Measurements from ENCODE around the gene PLPPR3. TPM values are rescaled to one million over a fixed set of nuclear protein-coding genes. Genes with fewer than 3 reads are reported as not detected.

The PLPPR3 gene
- total and polyA plus RNA-seq, 2 donors: 0.16 to 0.19 TPM

DNA sequence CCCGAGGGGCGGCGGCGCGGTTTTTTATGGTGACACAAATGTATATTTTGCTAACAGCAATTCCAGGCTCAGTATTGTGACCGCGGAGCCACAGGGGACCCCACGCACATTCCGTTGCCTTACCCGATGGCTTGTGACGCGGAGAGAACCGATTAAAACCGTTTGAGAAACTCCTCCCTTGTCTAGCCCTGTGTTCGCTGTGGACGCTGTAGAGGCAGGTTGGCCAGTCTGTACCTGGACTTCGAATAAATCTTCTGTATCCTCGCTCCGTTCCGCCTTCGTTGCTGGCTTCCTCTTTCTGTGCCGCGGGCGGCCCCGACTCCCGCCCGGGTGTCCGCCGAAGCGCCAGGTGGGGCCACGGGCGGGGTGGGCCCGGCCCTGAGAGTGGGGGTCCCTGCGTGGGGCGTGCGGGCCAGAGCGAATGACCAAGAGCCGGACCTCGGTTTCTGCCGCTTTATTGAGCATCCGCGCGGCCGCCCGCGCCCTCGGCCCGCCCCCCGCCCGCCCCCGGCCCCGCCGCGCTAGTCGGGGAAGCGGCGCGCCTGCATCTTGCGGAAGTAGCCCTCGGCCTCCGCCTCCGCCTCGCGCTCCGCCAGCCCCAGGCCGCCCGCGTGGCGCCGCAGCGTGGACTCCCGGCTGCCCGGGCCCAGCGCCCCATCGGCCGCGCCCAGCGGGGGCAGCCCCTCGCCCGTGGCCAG is 9.6 kb downstream of the PLPPR3 start:
- DNase-seq (ENCODE audit: low read depth in 6 of 9, low spot score in 9 of 9): no peak
- Histone ChIP-seq H3K27me3 (ENCODE audit: control insufficient read depth in 2 of 2, insufficient read depth in 1 of 2, low read length in 1 of 2) (no peaks in the 10 kb centered on the region), H3K4me1 (ENCODE audit: control insufficient read depth in 2 of 2, insufficient read depth in 2 of 2, low read length in 2 of 2) (no peaks in the 10 kb centered on the region), H3K27ac (ENCODE audit: low read depth in 1 of 2, low read length in 1 of 2) (no peak overlapping the region), H3K9me3 (ENCODE audit: control insufficient read depth in 2 of 2, insufficient read depth in 1 of 2, low read length in 1 of 2) (peaks cover 3 to 5% of the 10 kb centered on the region in 2 donors), H3K4me3 (ENCODE audit: low read length in 2 of 2) (no peak overlapping the region), H3K36me3 (ENCODE audit: control insufficient read depth in 2 of 2, insufficient read depth in 2 of 2, low read length in 1 of 2) (peaks cover 48 to 72% of the 10 kb centered on the region in 2 donors)
- 96% methylated on average over 80 of the region's 80 CpGs for WGBS

DNA sequence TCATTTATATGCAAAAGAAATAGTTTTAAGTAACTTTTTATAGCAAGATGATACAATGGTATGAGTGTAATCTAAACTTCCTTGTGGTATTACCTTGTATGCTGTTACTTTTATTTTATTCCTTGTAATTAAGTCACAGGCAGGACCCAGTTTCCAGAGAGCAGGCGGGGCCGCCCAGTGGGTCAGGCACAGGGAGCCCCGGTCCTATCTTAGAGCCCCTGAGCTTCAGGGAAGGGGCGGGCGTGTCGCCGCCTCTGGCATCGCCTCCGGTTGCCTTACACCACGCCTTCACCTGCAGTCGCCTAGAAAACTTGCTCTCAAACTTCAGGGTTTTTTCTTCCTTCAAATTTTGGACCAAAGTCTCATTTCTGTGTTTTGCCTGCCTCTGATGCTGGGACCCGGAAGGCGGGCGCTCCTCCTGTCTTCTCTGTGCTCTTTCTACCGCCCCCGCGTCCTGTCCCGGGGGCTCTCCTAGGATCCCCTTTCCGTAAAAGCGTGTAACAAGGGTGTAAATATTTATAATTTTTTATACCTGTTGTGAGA is 10.2 kb downstream of the PLPPR3 start:
- peaks cover 54 to 79% of the 10 kb centered on the region in 2 donors for H3K36me3 ChIP-seq (ENCODE audit: control insufficient read depth in 2 of 2, insufficient read depth in 2 of 2, low read length in 1 of 2)
- peaks cover 3 to 5% of the 10 kb centered on the region in 2 donors for H3K9me3 ChIP-seq (ENCODE audit: control insufficient read depth in 2 of 2, insufficient read depth in 1 of 2, low read length in 1 of 2)
- no peak for DNase-seq (ENCODE audit: low read depth in 6 of 9, low spot score in 9 of 9)
- H3K27ac ChIP-seq (ENCODE audit: low read depth in 1 of 2, low read length in 1 of 2): no peak overlapping the region
- H3K4me3 ChIP-seq (ENCODE audit: low read length in 2 of 2): no peak overlapping the region
- H3K27me3 ChIP-seq (ENCODE audit: control insufficient read depth in 2 of 2, insufficient read depth in 1 of 2, low read length in 1 of 2): no peaks in the 10 kb centered on the region
- 97% methylated on average over 20 of the region's 20 CpGs for WGBS
- no peaks in the 10 kb centered on the region for H3K4me1 ChIP-seq (ENCODE audit: control insufficient read depth in 2 of 2, insufficient read depth in 2 of 2, low read length in 2 of 2)

DNA sequence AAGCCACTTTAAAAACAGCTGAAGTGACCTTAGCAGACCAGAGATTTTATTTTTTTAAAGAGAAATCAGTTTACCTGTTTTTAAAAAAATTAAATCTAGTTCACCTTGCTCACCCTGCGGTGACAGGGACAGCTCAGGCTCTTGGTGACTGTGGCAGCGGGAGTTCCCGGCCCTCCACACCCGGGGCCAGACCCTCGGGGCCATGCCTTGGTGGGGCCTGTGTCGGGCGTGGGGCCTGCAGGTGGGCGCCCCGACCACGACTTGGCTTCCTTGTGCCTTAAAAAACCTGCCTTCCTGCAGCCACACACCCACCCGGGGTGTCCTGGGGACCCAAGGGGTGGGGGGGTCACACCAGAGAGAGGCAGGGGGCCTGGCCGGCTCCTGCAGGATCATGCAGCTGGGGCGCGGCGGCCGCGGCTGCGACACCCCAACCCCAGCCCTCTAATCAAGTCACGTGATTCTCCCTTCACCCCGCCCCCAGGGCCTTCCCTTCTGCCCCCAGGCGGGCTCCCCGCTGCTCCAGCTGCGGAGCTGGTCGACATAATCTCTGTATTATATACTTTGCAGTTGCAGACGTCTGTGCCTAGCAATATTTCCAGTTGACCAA is 10.8 kb downstream of the PLPPR3 start:
- Histone ChIP-seq H3K4me3 (ENCODE audit: low read length in 2 of 2) (no peak overlapping the region), H3K27ac (ENCODE audit: low read depth in 1 of 2, low read length in 1 of 2) (no peak overlapping the region), H3K36me3 (ENCODE audit: control insufficient read depth in 2 of 2, insufficient read depth in 2 of 2, low read length in 1 of 2) (peaks cover 57 to 84% of the 10 kb centered on the region in 2 donors), H3K4me1 (ENCODE audit: control insufficient read depth in 2 of 2, insufficient read depth in 2 of 2, low read length in 2 of 2) (no peaks in the 10 kb centered on the region), H3K27me3 (ENCODE audit: control insufficient read depth in 2 of 2, insufficient read depth in 1 of 2, low read length in 1 of 2) (no peaks in the 10 kb centered on the region), H3K9me3 (ENCODE audit: control insufficient read depth in 2 of 2, insufficient read depth in 1 of 2, low read length in 1 of 2) (peaks cover 3 to 5% of the 10 kb centered on the region in 2 donors)
- 97% methylated on average over 25 of the region's 25 CpGs for WGBS
- no peak for DNase-seq (ENCODE audit: low read depth in 6 of 9, low spot score in 9 of 9)

DNA sequence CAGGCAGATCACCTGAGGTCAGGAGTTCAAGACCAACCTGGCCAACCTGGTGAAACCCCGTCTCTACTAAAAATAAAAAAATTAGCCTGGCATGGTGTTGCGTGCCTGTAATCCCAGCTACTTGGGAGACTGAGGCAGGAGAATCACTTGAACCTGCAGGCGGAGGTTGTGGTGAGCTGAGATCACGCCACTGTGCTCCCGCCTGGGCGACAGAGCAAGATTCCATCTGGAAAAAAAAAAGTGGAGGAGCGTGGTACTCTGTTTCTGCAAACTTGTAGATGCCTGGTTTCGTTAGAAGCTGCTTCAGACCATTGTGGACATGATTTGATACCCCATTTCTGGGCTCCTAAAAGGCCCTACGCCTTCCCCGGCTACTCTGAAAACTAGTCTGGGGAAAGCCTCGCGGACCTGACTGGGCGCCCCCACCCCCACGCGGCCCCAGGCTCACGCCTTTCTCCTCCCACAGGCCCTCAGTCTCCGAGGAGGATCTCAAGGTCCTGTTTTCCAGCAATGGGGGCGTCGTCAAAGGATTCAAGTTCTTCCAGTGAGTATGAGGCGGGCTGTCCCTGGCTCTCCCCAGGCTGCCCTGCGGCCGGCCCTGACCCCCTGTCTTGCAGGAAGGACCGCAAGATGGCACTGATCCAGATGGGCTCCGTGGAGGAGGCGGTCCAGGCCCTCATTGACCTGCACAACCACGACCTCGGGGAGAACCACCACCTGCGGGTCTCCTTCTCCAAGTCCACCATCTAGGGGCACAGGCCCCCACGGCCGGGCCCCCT is 11.5 kb downstream of the PLPPR3 start:
- H3K27me3 ChIP-seq (ENCODE audit: control insufficient read depth in 2 of 2, insufficient read depth in 1 of 2, low read length in 1 of 2): no peaks in the 10 kb centered on the region
- no peak overlapping the region for H3K4me3 ChIP-seq (ENCODE audit: low read length in 2 of 2)
- no peak for DNase-seq (ENCODE audit: low read depth in 6 of 9, low spot score in 9 of 9)
- peaks cover 3 to 5% of the 10 kb centered on the region in 2 donors for H3K9me3 ChIP-seq (ENCODE audit: control insufficient read depth in 2 of 2, insufficient read depth in 1 of 2, low read length in 1 of 2)
- 95% methylated on average over 30 of the region's 30 CpGs for WGBS
- no peak overlapping the region for H3K27ac ChIP-seq (ENCODE audit: low read depth in 1 of 2, low read length in 1 of 2)
- peaks cover 62 to 92% of the 10 kb centered on the region in 2 donors for H3K36me3 ChIP-seq (ENCODE audit: control insufficient read depth in 2 of 2, insufficient read depth in 2 of 2, low read length in 1 of 2)
- H3K4me1 ChIP-seq (ENCODE audit: control insufficient read depth in 2 of 2, insufficient read depth in 2 of 2, low read length in 2 of 2): no peaks in the 10 kb centered on the region

DNA sequence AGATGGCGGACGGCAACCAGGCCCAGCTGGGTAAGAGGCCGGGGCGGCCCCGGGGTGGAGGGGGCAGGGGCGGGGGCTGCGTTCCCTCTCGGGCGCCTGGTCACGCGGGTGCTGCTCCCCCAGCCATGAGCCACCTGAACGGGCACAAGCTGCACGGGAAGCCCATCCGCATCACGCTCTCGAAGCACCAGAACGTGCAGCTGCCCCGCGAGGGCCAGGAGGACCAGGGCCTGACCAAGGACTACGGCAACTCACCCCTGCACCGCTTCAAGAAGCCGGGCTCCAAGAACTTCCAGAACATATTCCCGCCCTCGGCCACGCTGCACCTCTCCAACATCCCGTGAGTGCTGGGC is 13.4 kb downstream of the PLPPR3 start:
- Histone ChIP-seq H3K27me3 (ENCODE audit: control insufficient read depth in 2 of 2, insufficient read depth in 1 of 2, low read length in 1 of 2) (no peaks in the 10 kb centered on the region), H3K9me3 (ENCODE audit: control insufficient read depth in 2 of 2, insufficient read depth in 1 of 2, low read length in 1 of 2) (peaks cover 3 to 5% of the 10 kb centered on the region in 2 donors), H3K36me3 (ENCODE audit: control insufficient read depth in 2 of 2, insufficient read depth in 2 of 2, low read length in 1 of 2) (peaks cover 81 to 100% of the 10 kb centered on the region in 2 donors), H3K4me1 (ENCODE audit: control insufficient read depth in 2 of 2, insufficient read depth in 2 of 2, low read length in 2 of 2) (no peaks in the 10 kb centered on the region), H3K27ac (ENCODE audit: low read depth in 1 of 2, low read length in 1 of 2) (no peak overlapping the region), H3K4me3 (ENCODE audit: low read length in 2 of 2) (no peak overlapping the region)
- WGBS: 96% methylated on average over 26 of the region's 26 CpGs
- no peak for DNase-seq (ENCODE audit: low read depth in 6 of 9, low spot score in 9 of 9)

DNA sequence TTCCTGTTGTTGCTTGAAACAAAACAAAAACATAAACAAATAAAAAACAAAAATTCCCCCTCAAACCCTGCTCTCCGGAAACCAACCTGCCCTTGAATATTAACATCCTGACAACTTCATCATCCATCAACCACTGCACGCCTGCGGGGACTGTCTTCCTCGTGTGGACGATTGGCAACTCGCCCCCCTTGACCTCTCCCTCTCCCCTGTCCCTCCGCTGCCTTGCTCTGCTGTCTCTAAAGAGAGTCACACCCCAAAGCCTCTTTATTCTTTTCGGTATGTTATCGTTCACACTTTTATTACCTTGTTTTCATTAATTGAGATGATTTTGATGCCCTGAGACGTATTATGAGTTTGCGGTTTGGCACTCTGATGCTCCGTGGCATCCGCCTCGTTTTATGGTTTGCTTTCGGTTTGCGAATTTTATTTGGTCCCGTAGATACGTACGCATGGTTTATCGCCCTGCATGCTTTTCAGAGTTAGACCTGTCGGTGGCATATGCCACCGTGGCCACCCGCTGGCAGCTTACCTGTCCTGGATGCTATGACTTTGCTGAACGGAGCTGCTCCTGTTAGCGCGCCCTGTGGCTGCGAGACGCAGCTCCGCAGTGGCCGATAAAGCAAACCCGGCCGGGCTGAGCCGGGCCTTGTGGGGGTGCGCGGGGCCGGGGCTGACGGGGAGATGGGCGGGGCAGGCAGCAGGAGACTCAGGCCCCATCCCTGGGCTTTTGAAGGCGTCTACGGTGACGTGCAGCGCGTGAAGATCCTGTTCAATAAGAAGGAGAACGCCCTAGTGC is 13.9 kb downstream of the PLPPR3 start:
- H3K4me3 ChIP-seq (ENCODE audit: low read length in 2 of 2): no peak overlapping the region
- no peaks in the 10 kb centered on the region for H3K4me1 ChIP-seq (ENCODE audit: control insufficient read depth in 2 of 2, insufficient read depth in 2 of 2, low read length in 2 of 2)
- H3K36me3 ChIP-seq (ENCODE audit: control insufficient read depth in 2 of 2, insufficient read depth in 2 of 2, low read length in 1 of 2): peaks cover 87 to 99% of the 10 kb centered on the region in 2 donors
- H3K27me3 ChIP-seq (ENCODE audit: control insufficient read depth in 2 of 2, insufficient read depth in 1 of 2, low read length in 1 of 2): no peaks in the 10 kb centered on the region
- H3K27ac ChIP-seq (ENCODE audit: low read depth in 1 of 2, low read length in 1 of 2): no peak overlapping the region
- no peak for DNase-seq (ENCODE audit: low read depth in 6 of 9, low spot score in 9 of 9)
- 97% methylated on average over 44 of the region's 44 CpGs for WGBS
- H3K9me3 ChIP-seq (ENCODE audit: control insufficient read depth in 2 of 2, insufficient read depth in 1 of 2, low read length in 1 of 2): peaks cover 3 to 5% of the 10 kb centered on the region in 2 donors

- Histone ChIP-seq H3K27ac (ENCODE audit: low read depth in 1 of 2, low read length in 1 of 2) (no peak overlapping the region), H3K9me3 (ENCODE audit: control insufficient read depth in 2 of 2, insufficient read depth in 1 of 2, low read length in 1 of 2) (peaks cover 3 to 5% of the 10 kb centered on the region in 2 donors), H3K27me3 (ENCODE audit: control insufficient read depth in 2 of 2, insufficient read depth in 1 of 2, low read length in 1 of 2) (no peaks in the 10 kb centered on the region), H3K4me3 (ENCODE audit: low read length in 2 of 2) (no peak overlapping the region), H3K4me1 (ENCODE audit: control insufficient read depth in 2 of 2, insufficient read depth in 2 of 2, low read length in 2 of 2) (peaks cover 0 to 4% of the 10 kb centered on the region in 2 donors), H3K36me3 (ENCODE audit: control insufficient read depth in 2 of 2, insufficient read depth in 2 of 2, low read length in 1 of 2) (peaks cover 93 to 99% of the 10 kb centered on the region in 2 donors)
- 96% methylated on average over 34 of the region's 34 CpGs for WGBS
- DNase-seq (ENCODE audit: low read depth in 6 of 9, low spot score in 9 of 9): no peak
Observed at GRCh38 chr19:806815-807421, 14.8 kb downstream of the PLPPR3 start.

Data from thymus (tissue), 11 donors.